GM19351 (cell line): ENCODE results near the gene FHIT.
"Not testable (repeated sequence)": the region's sequence is repeated elsewhere in the genome, so short reads cannot be mapped to it uniquely, and the experiment has no call there.

Source experiments
- ATAC-seq: cut with Tn5 transposase; IDR thresholded peaks from one replicate; pipeline ENCODE4 v1.9.1; 2021; ENCODE audit warnings: mild to moderate bottlenecking, moderate library complexity; ENCODE audit not compliant: unreplicated experiment

Gene FHIT

DNA sequence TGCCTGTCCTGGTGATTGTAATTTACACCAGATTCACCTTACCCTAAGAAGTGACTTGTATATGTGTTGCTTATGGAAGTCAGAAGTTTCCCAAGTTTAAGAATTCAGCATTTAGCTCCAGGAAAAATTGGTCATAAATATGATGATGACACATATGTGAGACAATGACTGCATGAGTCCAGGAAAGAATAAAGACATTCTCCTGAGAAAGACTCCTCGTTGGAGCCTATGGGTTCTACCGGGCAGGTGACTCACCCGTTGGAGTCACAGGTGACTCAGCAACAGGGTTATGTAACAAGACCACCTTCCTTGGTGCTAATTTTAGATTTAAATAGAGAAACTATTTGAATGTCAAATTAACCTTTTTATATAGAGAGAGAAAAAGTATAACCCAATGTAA is 662.4 kb downstream of the FHIT start:
- no peak for ATAC-seq

- peak; percentile 80 for ATAC-seq
Observed at GRCh38 chr3:60585918-60586317, 665.3 kb downstream of the FHIT start.

DNA sequence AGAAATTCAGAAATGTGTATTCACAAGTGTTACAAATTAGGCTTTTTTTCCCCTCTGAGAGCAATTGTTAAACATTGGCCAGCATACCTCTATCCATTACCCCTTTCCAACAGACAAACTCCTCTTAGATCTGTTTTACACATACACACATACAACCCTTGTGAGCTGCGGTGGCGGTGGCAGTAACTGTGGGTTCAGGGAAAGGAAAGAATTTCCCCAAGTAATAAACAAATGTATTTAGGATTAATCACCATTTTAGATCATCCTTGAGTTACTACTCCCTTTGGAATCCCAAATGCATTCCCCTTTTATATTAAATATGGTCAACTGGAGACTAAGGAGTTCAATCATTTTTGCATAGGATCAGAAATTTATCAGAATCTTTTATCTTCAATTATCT is 667.0 kb downstream of the FHIT start:
- no peak for ATAC-seq

DNA sequence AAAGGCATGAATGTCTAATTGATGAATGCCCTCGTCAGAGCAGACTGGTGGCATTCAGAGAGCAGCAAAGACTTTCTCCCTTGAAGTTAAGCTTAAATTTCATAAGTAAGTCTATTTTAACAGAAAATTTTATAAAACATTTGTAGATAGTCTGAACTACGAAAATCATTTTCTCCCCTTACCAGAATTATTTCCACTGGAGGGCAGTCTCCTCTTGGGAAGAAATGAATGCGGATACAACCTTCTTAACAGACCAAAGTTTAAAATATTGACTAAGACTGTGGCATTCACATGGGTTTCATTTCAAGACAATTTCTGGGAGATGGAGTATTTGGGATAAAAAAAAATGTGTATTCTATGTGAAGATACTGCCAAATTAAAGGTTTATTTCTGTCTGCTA is 669.0 kb downstream of the FHIT start:
- ATAC-seq = no peak

DNA sequence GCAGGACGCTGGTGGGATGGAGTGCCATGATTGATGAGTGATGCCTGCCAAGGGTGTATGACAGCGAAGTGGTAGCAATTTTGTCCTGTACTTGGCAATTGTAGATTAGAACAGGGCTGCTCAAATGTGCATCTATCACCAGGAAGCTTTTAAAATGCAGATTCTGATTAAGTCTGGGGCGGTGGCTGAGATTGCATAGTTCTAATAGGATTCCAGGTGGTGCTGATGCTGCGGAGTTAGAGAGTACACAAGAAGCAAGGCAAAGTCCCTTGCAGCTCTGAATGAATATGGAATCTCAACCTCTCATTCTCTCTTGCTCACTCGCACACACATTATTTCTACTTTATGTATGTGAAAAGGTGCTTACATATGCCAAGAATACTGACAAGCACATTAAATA is 670.4 kb downstream of the FHIT start:
- no peak for ATAC-seq

GRCh38 chr3:60579734-60580133 is 671.5 kb downstream of the FHIT start:
- no peak for ATAC-seq

DNA sequence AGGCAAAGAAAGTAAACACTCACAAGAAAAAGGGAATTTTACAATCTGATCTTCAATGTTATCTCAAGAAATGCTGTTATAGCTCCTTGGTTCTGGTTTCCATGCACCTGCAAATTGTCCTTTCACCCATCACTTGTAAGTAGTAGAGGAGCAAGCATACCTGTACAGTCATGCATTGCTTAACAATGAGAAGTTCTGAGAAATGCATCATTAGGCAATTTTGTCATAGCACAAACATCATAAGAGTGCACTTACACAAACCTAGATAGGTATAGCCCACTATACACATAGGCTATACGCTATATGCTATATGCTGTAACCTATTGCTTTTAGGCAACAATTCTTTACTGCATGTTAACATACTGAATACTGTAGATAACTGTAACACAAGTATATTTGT is 672.3 kb downstream of the FHIT start:
- ATAC-seq = no peak

- no peak for ATAC-seq
Observed at GRCh38 chr3:60577601-60578000, 673.7 kb downstream of the FHIT start.

DNA sequence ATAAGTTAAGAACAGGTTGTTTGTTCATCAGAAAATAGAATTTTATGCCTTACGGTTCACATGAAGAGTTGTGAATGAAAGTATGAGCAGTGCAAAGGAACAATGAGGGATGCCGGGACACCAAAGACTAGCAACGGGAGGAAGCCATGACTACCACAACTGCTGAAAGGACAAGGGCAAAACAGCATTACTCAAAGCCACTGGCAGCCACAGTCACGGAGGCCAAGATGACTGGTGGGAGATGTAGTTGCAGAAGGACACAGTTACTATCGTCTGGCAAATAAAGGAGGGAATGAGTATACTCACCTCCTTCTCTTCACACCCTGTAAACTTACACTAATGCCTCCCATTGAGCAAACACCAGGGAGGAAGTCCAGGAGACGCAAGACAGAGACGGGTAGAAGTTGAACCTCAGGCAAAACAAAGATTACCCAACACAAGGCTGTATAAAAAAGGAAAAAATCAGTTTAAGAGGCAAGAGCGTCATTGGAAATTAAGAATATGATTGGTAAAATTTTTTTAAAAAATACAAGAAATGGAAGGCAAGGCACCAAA is 675.5 kb downstream of the FHIT start:
- ATAC-seq = no peak

- no peak for ATAC-seq
Observed at GRCh38 chr3:60574046-60574769, 677.0 kb downstream of the FHIT start.

- ATAC-seq = no peak
Observed at GRCh38 chr3:60573494-60573893, 677.8 kb downstream of the FHIT start.

DNA sequence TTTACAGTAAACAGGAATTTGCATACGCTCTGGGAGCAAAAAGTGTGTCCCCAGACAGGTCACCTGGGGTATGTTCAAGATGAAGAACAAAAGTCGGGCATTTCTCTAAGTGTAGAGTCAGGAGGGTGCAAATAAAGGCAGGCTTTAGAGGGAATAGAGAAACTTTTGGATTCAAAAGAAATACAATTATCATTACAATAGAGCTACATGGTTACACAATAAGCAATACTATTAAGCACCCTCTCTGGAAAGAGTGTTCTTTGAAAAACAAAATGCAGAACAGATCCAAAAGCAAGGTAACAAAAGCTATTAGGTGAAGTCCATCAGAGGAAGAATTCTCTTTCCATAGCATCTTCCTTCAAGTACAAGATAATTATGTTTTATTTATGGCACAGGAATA is 679.7 kb downstream of the FHIT start:
- ATAC-seq = no peak

GRCh38 chr3:60557122-60557521 is 694.1 kb downstream of the FHIT start:
- no peak for ATAC-seq

DNA sequence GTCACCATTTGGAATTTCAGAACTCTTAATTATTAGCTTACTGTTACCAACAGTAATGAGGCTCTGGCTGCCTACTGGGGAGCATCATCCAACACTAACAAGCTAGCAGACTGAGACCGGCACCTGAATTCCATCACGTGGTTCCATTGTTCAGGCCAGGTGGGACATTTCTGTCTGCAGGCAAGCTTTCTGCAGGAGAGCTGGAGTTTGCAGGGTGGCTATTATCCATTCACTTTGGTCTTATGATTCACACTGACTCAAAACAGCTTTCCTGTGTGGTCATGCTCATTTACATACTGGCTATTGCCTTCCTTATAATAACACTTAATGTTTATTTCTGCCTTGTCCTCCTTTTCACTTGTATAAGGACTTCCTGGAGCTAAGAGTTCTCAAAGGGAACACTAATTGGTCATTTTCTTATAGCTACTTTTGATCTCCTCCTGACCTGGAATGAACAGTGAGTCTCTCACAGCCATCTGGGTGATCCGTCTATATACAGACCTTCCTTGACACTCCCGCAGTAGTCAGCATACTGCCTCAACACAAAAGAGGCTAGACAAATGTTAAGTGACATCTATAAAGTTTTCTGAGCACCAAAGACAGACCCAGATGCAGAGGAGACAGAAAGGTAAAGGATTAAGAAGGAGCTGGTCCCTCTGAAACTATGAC is 695.4 kb downstream of the FHIT start:
- peak; percentile 90 for ATAC-seq

DNA sequence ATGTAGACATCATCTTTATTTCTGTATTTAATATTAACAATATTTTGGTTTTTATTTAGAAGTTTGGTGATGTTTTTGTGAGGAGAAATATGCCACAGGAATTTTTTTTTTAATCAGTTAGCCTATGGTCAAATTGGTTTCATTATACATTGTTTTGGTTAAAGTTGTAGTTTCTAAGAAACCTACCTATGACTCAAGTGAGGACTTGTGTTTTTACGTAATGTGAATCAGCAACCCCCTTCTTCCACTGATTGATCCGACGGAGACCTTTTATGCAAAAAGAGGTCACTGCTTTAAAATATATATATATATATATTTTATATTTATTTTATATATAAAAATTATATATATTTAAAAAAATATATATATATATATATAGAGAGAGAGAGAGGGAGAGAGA is 698.1 kb downstream of the FHIT start:
- peak; percentile 41 for ATAC-seq

DNA sequence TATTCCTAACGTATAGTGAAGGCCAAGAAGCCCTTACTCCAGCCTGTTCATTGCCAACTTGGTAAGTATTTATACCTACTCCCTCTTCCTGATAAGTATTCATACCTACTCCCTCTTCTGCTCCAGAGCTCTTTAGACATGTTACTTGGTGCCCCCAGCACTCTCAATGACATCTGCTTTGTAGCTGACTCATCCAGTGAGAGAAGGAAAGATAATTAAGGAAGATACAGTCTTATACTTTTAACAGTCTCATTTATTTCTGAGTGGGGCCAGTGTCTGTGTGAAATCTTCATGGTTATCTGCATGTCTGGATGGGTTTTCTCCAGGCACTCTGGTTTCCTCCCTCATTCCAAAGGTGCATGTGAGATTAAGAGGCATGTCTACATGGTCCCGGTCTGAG is 698.7 kb downstream of the FHIT start:
- no peak for ATAC-seq

GRCh38 chr3:60551455-60552209 is 699.6 kb downstream of the FHIT start:
- ATAC-seq = no peak

GRCh38 chr3:60549863-60550262 is 701.4 kb downstream of the FHIT start:
- no peak for ATAC-seq

DNA sequence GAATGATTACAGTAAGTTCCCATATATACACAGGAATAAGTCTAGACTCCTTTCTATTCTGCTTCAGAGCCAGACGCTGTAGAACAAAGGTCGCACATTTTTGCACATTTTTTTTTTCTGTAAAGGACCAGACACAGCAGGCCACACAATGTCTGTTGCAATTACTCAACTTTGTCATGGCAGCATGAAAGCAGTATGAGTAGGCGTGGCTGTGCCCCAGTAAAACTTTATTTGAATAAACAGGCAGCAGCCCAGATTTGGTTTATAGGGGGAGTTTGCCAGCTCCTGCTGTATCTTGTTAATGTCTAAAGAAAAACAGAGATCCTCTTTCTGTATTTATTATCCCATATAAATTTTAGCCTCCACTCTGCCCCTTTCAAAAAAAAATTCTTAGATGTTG is 708.3 kb downstream of the FHIT start:
- no peak for ATAC-seq

GRCh38 chr3:60539394-60539793 is 711.9 kb downstream of the FHIT start:
- ATAC-seq = not testable (repeated sequence)

DNA sequence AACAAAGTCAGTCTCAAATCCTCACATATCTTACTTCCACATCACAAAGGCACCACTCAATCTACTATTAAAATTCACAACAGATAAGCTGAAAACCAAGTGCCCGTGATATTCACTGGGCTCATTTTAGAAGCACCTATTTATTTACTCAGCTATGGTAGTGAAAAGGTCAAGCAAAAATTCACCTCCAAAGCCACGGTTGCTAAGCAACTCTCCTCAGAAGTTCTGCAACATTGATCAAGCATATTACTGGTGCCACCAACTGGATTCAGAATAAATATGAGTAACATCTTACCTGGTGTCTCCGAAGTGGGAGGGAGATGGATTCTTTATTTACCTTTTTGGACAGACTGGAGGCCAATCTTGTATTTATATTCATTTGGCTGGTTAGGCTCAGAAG is 714.8 kb downstream of the FHIT start:
- ATAC-seq = peak; percentile 59

GRCh38 chr3:60531759-60532158 is 719.5 kb downstream of the FHIT start:
- no peak for ATAC-seq
